ENCODE data around the gene NCOA7.
"Not testable (repeated sequence)": the region's sequence is repeated elsewhere in the genome, so short reads cannot be mapped to it uniquely, and the experiment has no call there.

The NCOA7 gene

DNA sequence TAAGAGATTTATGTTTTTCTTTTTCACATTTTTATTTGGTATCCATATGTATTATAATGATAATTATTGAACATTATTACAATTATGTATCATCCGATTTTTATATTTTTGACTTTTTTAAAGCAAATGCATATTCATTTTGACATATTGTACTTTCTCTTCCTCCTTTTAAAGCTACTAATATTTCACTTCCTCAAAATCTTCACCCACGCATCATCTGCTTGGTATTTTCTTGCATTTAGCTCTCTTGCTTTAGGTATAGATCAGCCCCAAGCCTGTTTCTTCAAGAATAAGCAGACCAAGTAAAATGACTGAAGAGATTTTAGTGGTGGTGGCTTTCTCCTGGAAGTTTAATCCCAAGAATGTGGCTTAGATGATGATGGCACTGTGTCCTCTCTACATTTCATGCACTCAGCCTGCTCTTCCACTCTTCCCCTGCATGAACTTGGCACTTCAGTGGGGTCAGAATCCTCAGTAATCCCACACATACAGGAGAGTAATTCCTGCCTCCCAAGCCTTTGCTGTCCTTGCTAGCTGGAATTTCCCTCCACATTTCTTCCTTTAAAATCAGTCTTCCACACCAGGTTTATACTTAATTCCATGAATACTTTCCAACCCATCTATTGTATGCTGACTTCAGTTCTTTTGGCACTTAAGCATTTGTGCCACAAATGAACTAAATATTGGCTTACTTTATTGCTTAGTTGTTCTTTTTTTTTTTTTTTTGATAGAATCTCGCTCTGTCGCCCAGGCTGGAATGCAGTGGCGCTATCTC, 8.2 kb downstream of the NCOA7 start:
- ATAC-seq (replicated peaks; ENCODE audit: extremely low read depth, poor library complexity, severe bottlenecking), result no peak
- no peaks in the 10 kb centered on the region for H3K27me3 Mint-ChIP-seq
- peaks cover 5% of the 10 kb centered on the region for H3K36me3 Mint-ChIP-seq (ENCODE audit: insufficient read depth)
- H3K27ac Mint-ChIP-seq (ENCODE audit: low read depth), result no peak overlapping the region
- H3K9me3 Mint-ChIP-seq, result no peaks in the 10 kb centered on the region
- H3K4me1 Mint-ChIP-seq, result peaks cover 44% of the 10 kb centered on the region
- no peak overlapping the region for H3K4me3 Mint-ChIP-seq
- DNase-seq (ENCODE audit: low spot score in 2 of 2), result no peak

DNA sequence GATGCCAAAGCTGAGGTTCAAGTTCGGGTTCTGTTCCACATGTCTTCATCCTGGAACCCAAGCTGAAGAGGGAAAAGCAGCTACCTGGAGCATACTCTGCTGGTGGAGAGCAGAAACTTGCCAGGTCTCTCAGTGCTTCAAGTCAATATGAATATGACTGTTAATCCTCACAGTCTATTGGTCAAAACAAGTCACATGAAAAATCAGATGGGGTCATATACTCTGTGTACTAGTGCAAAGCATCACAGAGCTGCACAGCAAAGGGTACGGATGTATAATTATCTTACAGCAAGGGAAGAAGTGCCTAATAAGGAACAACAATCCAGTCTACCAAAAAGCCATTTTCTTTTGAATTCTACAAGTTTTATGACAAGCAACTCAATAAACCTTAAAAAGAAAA, 11.6 kb downstream of the NCOA7 start:
- no peak overlapping the region for H3K27ac Mint-ChIP-seq (ENCODE audit: low read depth)
- H3K4me3 Mint-ChIP-seq, result no peak overlapping the region
- peaks cover 7% of the 10 kb centered on the region for H3K36me3 Mint-ChIP-seq (ENCODE audit: insufficient read depth)
- peaks cover 48% of the 10 kb centered on the region for H3K4me1 Mint-ChIP-seq
- no peaks in the 10 kb centered on the region for H3K9me3 Mint-ChIP-seq
- ATAC-seq (replicated peaks; ENCODE audit: extremely low read depth, poor library complexity, severe bottlenecking), result no peak
- no peaks in the 10 kb centered on the region for H3K27me3 Mint-ChIP-seq
- DNase-seq (ENCODE audit: low spot score in 2 of 2), result no peak

DNA sequence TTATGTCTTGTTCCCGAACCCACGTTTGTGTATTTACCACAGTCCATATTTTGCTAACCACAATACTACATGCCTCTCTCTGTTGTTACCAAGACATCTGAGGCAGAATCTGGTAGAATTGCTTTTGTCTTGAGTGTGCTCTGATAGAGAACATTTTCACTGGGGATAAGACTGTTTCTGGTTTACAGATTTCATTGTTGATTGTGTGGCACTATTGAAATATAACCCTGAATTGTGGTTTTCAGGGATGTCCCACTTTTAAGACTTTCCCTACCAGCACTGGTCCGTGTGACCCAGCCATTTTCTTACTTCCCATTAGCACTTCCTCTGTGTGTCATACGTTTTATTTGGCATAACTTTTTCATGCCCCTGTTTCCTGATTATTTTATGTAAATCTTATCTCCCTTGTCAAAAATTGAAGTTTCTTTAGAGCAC, 12.2 kb downstream of the NCOA7 start:
- Mint-ChIP-seq H3K27ac (ENCODE audit: low read depth) (peak overlapping the region; percentile 6), H3K4me1 (peaks cover 48% of the 10 kb centered on the region), H3K27me3 (no peaks in the 10 kb centered on the region), H3K9me3 (no peaks in the 10 kb centered on the region), H3K36me3 (ENCODE audit: insufficient read depth) (peaks cover 5% of the 10 kb centered on the region), H3K4me3 (no peak overlapping the region)
- DNase-seq (ENCODE audit: low spot score in 2 of 2) (no peak), ATAC-seq (replicated peaks; ENCODE audit: extremely low read depth, poor library complexity, severe bottlenecking) (no peak)

DNA sequence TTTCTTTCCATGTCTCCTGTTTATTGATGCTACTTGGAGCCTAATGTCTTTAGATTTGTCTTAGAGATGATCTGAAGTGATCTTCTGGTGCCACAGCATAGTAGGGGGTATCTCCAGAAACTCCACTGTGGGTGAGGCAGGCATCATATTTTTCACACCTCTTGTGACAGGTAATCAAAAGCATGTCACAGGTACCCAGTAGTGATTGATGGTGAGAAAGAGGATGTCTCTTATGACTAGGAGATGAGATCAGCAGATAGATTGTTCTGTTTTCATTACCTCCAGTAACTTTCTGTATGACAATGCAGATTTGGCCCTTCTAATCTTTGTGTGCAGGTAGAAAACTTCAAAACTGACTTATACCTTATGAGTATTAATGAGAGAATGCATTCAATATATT, 13.5 kb downstream of the NCOA7 start:
- peaks cover 7% of the 10 kb centered on the region for H3K36me3 Mint-ChIP-seq (ENCODE audit: insufficient read depth)
- DNase-seq (ENCODE audit: low spot score in 2 of 2) (no peak), ATAC-seq (replicated peaks; ENCODE audit: extremely low read depth, poor library complexity, severe bottlenecking) (peak; percentile 76)
- H3K4me1 Mint-ChIP-seq, result peaks cover 54% of the 10 kb centered on the region
- H3K27ac Mint-ChIP-seq (ENCODE audit: low read depth), result peak overlapping the region; percentile 6
- H3K27me3 Mint-ChIP-seq, result no peaks in the 10 kb centered on the region
- H3K9me3 Mint-ChIP-seq, result no peaks in the 10 kb centered on the region
- H3K4me3 Mint-ChIP-seq, result no peak overlapping the region

DNA sequence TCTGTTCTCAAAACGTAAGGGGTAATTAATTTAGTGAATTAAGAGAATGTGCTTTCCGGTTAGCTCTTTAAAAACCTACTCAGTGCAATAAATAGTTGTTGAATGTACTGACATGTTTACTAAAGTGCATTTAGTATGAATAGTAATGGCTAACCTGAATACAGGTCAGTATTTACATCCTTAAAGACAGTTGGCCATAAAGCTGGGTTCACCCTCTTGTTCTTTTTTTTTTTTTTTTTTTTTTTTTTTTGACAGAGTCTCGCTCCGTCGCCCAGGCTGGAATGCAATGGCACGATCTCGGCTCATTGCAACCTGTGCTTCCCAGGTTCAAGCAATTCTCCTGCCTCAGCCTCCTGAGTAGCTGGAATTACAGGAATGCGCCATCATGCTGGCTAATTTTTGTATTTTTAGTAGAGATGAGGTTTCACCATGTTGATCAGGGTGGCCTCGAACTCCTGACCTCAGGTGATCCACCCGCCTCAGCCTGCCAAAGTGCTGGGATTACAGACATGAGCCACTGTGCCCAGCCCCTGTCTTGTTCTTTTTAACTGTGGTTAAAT, 14.2 kb downstream of the NCOA7 start:
- peaks cover 53% of the 10 kb centered on the region for H3K4me1 Mint-ChIP-seq
- not testable (repeated sequence) for H3K27me3 Mint-ChIP-seq; H3K4me3 Mint-ChIP-seq; DNase-seq (ENCODE audit: low spot score in 2 of 2); H3K9me3 Mint-ChIP-seq; H3K27ac Mint-ChIP-seq (ENCODE audit: low read depth); ATAC-seq (replicated peaks; ENCODE audit: extremely low read depth, poor library complexity, severe bottlenecking); H3K36me3 Mint-ChIP-seq (ENCODE audit: insufficient read depth)

DNA sequence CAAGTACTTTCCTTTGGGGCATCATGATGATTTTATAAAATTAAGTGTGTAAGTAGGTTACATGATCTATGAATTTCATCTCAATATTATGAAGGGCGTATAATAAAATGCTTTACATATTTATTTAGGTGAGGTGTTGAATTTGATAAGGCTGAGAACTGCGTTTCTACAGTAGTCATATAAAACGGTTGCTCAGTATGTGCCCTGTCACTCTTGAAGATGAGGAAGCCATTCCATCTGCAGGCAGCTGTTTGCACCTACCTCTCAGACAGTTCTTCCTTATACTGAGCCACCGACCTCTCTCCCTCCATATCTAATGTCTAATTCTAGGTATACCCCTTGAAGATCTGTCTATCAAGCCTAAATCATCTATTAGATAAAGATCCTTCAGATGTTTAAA, 16.1 kb downstream of the NCOA7 start:
- ATAC-seq (replicated peaks; ENCODE audit: extremely low read depth, poor library complexity, severe bottlenecking) (no peak), DNase-seq (ENCODE audit: low spot score in 2 of 2) (no peak)
- Mint-ChIP-seq H3K27ac (ENCODE audit: low read depth) (no peak overlapping the region), H3K9me3 (no peaks in the 10 kb centered on the region), H3K27me3 (no peaks in the 10 kb centered on the region), H3K4me1 (peaks cover 62% of the 10 kb centered on the region), H3K36me3 (ENCODE audit: insufficient read depth) (peaks cover 7% of the 10 kb centered on the region), H3K4me3 (no peak overlapping the region)

DNA sequence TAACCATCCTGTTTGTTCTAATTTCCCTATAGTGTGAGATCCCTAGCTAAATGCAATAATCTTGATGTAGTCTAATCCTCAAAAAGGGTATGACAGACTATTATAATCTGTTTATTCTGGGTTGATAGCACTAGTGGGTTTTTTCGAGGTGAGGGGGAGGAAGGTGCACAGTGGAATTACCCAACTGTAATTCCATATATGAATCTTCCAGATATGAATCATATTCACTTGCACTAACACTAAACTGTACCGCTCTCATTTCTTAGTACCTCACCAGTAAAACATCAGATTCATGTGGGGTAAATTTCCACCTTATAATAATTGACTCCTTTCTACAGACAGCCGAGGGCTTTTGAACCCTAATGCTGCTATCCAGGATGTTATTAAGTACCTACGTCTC, 16.5 kb downstream of the NCOA7 start:
- ATAC-seq (replicated peaks; ENCODE audit: extremely low read depth, poor library complexity, severe bottlenecking), result no peak
- DNase-seq (ENCODE audit: low spot score in 2 of 2), result no peak
- no peaks in the 10 kb centered on the region for H3K27me3 Mint-ChIP-seq
- no peaks in the 10 kb centered on the region for H3K9me3 Mint-ChIP-seq
- H3K36me3 Mint-ChIP-seq (ENCODE audit: insufficient read depth), result peaks cover 5% of the 10 kb centered on the region
- peak overlapping the region; percentile 4 for H3K27ac Mint-ChIP-seq (ENCODE audit: low read depth)
- peaks cover 63% of the 10 kb centered on the region for H3K4me1 Mint-ChIP-seq
- H3K4me3 Mint-ChIP-seq, result no peak overlapping the region

DNA sequence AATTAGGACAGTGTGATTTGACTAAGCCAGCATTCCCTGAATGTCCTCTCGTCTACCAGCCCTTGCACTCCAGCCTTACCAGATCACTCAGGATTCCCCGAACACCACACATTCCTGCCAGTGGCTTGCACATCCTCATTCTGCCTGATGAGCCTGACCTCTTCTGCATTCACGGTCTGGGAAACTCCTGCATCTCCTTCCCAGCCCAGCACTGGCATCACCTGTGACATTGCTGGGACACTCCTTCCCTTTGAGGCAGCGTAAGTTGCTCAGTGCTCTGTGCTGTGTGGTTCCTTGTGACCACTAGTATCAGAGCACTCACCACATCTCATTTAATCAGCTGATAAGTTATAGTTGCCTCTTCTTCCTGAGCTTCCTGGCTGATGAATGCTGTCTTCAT, 17.3 kb downstream of the NCOA7 start:
- DNase-seq (ENCODE audit: low spot score in 2 of 2) (no peak), ATAC-seq (replicated peaks; ENCODE audit: extremely low read depth, poor library complexity, severe bottlenecking) (no peak)

DNA sequence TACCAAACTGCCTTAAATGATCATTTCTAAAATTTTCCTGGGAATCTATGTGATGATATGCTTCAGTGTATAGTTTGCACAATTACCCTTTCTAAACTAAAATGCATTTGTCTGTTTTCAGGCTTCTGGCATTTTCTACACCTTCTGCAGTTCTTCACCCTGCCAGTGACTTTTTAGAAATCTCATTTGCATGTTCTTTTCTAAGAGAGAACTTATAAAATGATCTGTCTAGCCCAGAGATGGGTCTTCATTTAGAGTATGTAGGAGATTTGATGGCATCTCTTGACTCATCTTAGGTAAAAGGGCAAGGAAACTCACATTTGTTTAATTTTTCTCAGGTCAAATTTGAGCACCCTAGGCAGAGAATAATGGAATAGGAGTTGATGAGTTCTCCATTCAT, 17.8 kb downstream of the NCOA7 start:
- no peaks in the 10 kb centered on the region for H3K9me3 Mint-ChIP-seq
- peaks cover 7% of the 10 kb centered on the region for H3K36me3 Mint-ChIP-seq (ENCODE audit: insufficient read depth)
- peaks cover 59% of the 10 kb centered on the region for H3K4me1 Mint-ChIP-seq
- H3K27me3 Mint-ChIP-seq, result no peaks in the 10 kb centered on the region
- DNase-seq (ENCODE audit: low spot score in 2 of 2), result no peak
- H3K4me3 Mint-ChIP-seq, result no peak overlapping the region
- peak overlapping the region; percentile 4 for H3K27ac Mint-ChIP-seq (ENCODE audit: low read depth)
- ATAC-seq (replicated peaks; ENCODE audit: extremely low read depth, poor library complexity, severe bottlenecking), result no peak

More for the DNA sequence above, 17.3 kb downstream of the NCOA7 start:
- H3K4me1 Mint-ChIP-seq, result peaks cover 64% of the 10 kb centered on the region
- H3K9me3 Mint-ChIP-seq, result no peaks in the 10 kb centered on the region
- H3K36me3 Mint-ChIP-seq (ENCODE audit: insufficient read depth), result peaks cover 5% of the 10 kb centered on the region
- H3K4me3 Mint-ChIP-seq, result no peak overlapping the region
- H3K27ac Mint-ChIP-seq (ENCODE audit: low read depth), result peak overlapping the region; percentile 4
- H3K27me3 Mint-ChIP-seq, result no peaks in the 10 kb centered on the region

DNA sequence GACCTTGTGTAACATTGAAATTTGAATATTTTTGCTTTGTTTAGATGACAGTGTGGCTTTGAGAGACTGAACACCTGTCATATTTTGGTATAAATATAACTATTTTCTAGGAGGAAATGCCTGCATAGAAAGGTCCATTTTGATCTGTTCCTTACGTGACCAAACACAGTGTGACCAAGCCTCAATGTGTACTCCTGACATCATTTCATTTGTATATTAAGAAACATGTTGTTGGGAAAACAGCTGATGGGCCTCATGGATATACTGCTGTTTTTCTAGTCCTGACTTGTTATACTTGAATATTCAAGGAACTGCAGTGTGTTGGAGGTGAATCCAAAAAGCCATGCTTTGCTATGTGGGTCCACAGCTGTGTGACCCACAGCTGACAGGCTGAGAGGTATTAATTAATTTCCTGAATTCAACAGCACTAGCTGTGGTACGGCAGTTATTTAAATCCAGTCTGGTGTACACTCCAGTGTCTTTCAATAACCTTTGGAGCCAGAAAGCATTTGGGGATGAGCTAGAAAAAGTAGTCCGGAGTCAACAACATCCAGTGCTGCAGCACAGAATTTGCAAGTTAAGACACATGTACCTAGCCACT, 18.9 kb downstream of the NCOA7 start:
- H3K27me3 Mint-ChIP-seq, result no peaks in the 10 kb centered on the region
- no peak for DNase-seq (ENCODE audit: low spot score in 2 of 2)
- H3K4me3 Mint-ChIP-seq, result no peak overlapping the region
- H3K9me3 Mint-ChIP-seq, result no peaks in the 10 kb centered on the region
- peaks cover 55% of the 10 kb centered on the region for H3K4me1 Mint-ChIP-seq
- peaks cover 5% of the 10 kb centered on the region for H3K36me3 Mint-ChIP-seq (ENCODE audit: insufficient read depth)
- H3K27ac Mint-ChIP-seq (ENCODE audit: low read depth), result no peak overlapping the region
- ATAC-seq (replicated peaks; ENCODE audit: extremely low read depth, poor library complexity, severe bottlenecking), result no peak

DNA sequence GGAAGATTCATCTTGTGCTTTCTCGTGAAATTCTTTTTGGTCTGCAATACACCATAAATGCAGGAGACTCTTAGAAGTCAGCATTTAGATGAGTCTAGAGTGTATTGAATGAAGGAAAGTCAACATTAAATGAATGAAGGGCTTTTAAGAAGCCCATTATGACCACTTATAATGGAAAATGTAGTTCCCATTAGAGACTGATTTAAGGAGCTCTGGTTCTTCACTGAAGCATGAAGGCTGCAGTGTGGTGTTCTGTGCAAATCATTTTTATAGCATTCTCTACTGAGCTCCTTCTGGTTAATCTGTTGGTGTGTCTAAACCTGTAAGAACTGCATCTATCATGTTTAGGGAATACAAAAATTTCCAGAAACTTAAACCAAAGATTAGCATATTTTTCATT, 19.7 kb downstream of the NCOA7 start:
- DNase-seq (ENCODE audit: low spot score in 2 of 2) (no peak), ATAC-seq (replicated peaks; ENCODE audit: extremely low read depth, poor library complexity, severe bottlenecking) (no peak)
- no peak overlapping the region for H3K27ac Mint-ChIP-seq (ENCODE audit: low read depth)
- H3K4me1 Mint-ChIP-seq, result peaks cover 56% of the 10 kb centered on the region
- peaks cover 5% of the 10 kb centered on the region for H3K36me3 Mint-ChIP-seq (ENCODE audit: insufficient read depth)
- no peaks in the 10 kb centered on the region for H3K9me3 Mint-ChIP-seq
- H3K4me3 Mint-ChIP-seq, result no peak overlapping the region
- no peaks in the 10 kb centered on the region for H3K27me3 Mint-ChIP-seq

DNA sequence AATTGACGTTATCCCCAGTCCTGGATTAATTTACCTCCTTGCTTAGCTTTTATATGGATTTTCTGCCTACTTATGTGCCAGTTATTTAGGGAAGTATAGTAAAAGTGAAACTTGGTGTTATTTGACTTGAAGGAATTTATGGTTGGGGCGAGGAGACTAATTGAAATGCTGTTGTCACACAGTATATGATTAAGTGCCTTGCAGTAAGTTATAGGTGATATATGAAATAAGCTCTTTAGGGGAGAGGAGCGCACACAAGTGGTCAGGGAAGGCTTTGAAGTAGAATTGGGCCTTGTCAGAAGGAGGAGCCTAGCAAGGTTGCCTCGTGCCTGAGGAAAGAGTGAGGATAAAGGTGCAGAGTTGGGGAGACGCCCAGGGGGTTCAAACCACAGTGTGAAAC, 20.5 kb downstream of the NCOA7 start:
- no peak overlapping the region for H3K27ac Mint-ChIP-seq (ENCODE audit: low read depth)
- H3K4me3 Mint-ChIP-seq, result no peak overlapping the region
- H3K4me1 Mint-ChIP-seq, result peaks cover 58% of the 10 kb centered on the region
- H3K9me3 Mint-ChIP-seq, result no peaks in the 10 kb centered on the region
- DNase-seq (ENCODE audit: low spot score in 2 of 2) (no peak), ATAC-seq (replicated peaks; ENCODE audit: extremely low read depth, poor library complexity, severe bottlenecking) (no peak)
- peaks cover 6% of the 10 kb centered on the region for H3K36me3 Mint-ChIP-seq (ENCODE audit: insufficient read depth)
- H3K27me3 Mint-ChIP-seq, result no peaks in the 10 kb centered on the region
